Peyer's patch (tissue), 4 donors: ENCODE data around the gene MTHFSD.

Source experiments
- CTCF ChIP-seq, 6 experiments: fragments of 450-650 bp in 4 of 6; fragments of 200-600 bp in 2 of 6; sonication (generic) in 1 of 6; IDR thresholded peaks; one replicate each; pipeline ENCODE4 v1.5.1; 2017 to 2019; ENCODE audit warnings: antibody characterized with exemption in 6 of 6, mild to moderate bottlenecking in 3 of 6, moderate library complexity in 1 of 6
- POLR2A ChIP-seq, 2 donors: fragments of 450-650 bp; IDR thresholded peaks; one replicate each; pipeline ENCODE4 v1.5.1; 2017; ENCODE audit warnings: antibody characterized with exemption in 2 of 2, mild to moderate bottlenecking in 2 of 2, moderate library complexity in 2 of 2

DNA sequence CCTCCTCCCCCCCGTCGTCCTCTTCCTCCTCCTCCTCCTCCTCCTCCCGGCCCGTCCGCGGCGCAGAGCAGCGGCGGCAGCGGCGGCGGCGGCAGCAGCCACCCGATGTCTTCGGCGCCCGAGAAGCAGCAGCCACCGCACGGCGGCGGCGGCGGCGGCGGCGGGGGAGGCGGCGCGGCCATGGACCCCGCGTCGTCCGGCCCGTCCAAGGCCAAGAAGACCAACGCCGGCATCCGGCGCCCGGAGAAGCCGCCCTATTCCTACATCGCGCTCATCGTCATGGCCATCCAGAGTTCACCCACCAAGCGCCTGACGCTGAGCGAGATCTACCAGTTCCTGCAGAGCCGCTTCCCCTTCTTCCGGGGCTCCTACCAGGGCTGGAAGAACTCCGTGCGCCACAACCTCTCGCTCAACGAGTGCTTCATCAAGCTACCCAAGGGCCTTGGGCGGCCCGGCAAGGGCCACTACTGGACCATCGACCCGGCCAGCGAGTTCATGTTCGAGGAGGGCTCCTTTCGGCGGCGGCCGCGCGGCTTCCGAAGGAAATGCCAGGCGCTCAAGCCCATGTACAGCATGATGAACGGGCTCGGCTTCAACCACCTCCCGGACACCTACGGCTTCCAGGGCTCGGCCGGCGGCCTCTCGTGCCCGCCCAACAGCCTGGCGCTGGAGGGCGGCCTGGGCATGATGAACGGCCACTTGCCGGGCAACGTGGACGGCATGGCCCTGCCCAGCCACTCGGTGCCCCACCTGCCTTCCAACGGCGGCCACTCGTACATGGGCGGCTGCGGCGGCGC is 44.4 kb downstream of the MTHFSD start, which contains the start of gene FOXF1:
- TF ChIP-seq CTCF (IDR thresholded peaks at IDR 0.05) (no peak), POLR2A (IDR thresholded peaks at IDR 0.05) (peak in 1 of 2 donors; percentile 37)
